SU-DHL-6 (cell line): Measurements from ENCODE around the gene KCND3.

ENCODE experiments used
- H2AFZ ChIP-seq: fragments of 200-600 bp; sonication (generic); 2 replicates; pipeline ENCODE4 v1.6.1; 2014; ENCODE audit warnings: low read depth, mild to moderate bottlenecking, moderate library complexity, mixed read lengths, antibody characterized with exemption, low read length; ENCODE audit not compliant: severe bottlenecking
- H3F3A ChIP-seq: fragments of 200-600 bp; shearing (Covaris generic); 2 replicates; pipeline ENCODE4 v1.6.0; 2016; ENCODE audit warnings: antibody characterized with exemption, mild to moderate bottlenecking; ENCODE audit not compliant: insufficient read depth
- H3K27ac ChIP-seq: fragments of 200-600 bp; sonication (generic); 2 replicates; pipeline ENCODE4 v1.5.1; 2016; ENCODE audit warnings: low read depth, mild to moderate bottlenecking, low read length, moderate library complexity, mixed read lengths
- H3K27me3 ChIP-seq: fragments of 200-600 bp; sonication (generic), shearing (Covaris generic); 2 replicates; pipeline ENCODE4 v1.6.0; 2014; ENCODE audit warnings: mild to moderate bottlenecking, low read length
- H3K36me3 ChIP-seq: fragments of 200-600 bp; sonication (generic); 2 replicates; pipeline ENCODE4 v1.6.1; 2014; ENCODE audit warnings: mild to moderate bottlenecking, low read length, mixed read lengths
- H3K4me2 ChIP-seq: fragments of 300-600, 200-600 bp; shearing (Covaris generic), sonication (generic); 2 replicates; pipeline ENCODE4 v1.6.0; 2014; ENCODE audit warnings: low read length, low read depth, mild to moderate bottlenecking; ENCODE audit not compliant: poor library complexity, severe bottlenecking
- H3K4me3 ChIP-seq: fragments of 200-600 bp; sonication (generic); 2 replicates; pipeline ENCODE4 v1.5.1; 2014; ENCODE audit warnings: antibody characterized with exemption, low read length, mild to moderate bottlenecking, mixed read lengths; ENCODE audit not compliant: insufficient read depth, poor library complexity, severe bottlenecking
- H3K79me2 ChIP-seq: fragments of 200-600 bp; sonication (generic); 2 replicates; pipeline ENCODE4 v1.6.1; 2014; ENCODE audit warnings: mild to moderate bottlenecking, low read length, moderate library complexity; ENCODE audit not compliant: insufficient read depth
- H3K9ac ChIP-seq: fragments of 200-600 bp; sonication (generic); 2 replicates; pipeline ENCODE4 v1.7.0; 2014; ENCODE audit warnings: mild to moderate bottlenecking, low read length
- H3K9me2 ChIP-seq: fragments of 200-600 bp; sonication (generic); replicated peaks from 2 replicates; pipeline ENCODE4 v1.6.1; 2014; ENCODE audit warnings: low read length; ENCODE audit not compliant: insufficient read depth
- H3K9me3 ChIP-seq: fragments of 200-600 bp; sonication (generic); 2 replicates; pipeline ENCODE4 v1.6.1; 2014; ENCODE audit warnings: low read length, mixed read lengths; ENCODE audit not compliant: insufficient read depth
- H4K20me1 ChIP-seq: fragments of 200-600 bp; sonication (generic); 2 replicates; pipeline ENCODE4 v1.6.1; 2014; ENCODE audit warnings: low read depth, mild to moderate bottlenecking, antibody characterized with exemption, low read length, moderate library complexity, mixed read lengths
- EZH2phosphoT487 ChIP-seq: fragments of 200-600 bp; sonication (generic), shearing (Covaris generic); conservative IDR thresholded peaks from 2 replicates; pipeline ENCODE4 v1.6.1; 2018; ENCODE audit warnings: mild to moderate bottlenecking, antibody characterized with exemption, low read length, moderate library complexity, mixed read lengths
- TF ChIP-seq, protein P1 (sequence below): fragments of 200-600 bp; sonication (generic); IDR thresholded peaks from one replicate; pipeline ENCODE4 v1.5.1; 2017; ENCODE audit warnings: antibody characterized with exemption, mild to moderate bottlenecking, low read length, moderate library complexity; ENCODE audit not compliant: insufficient read depth, poor library complexity, severe bottlenecking

The KCND3 gene

DNA sequence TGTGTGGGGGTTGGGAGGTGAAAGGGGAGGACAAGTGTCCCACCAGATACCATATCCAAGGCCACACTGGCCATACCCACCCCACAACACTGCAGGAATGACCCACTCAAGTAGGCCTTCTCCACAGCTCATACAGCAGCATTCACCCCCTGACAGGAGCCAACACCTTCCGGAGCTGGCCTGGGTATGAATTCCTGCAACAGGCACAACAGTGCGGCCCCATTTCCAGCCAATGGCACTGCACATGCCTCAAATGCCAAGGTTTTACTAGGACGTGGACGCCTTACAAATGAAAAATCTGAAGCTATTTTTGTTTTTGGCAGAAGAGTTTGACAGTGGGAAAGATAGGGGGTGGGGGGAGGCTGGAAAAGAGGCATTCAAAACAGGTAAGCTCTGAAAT lies 2.0 kb downstream of the KCND3 start:
- TF ChIP-seq, protein P1, sequence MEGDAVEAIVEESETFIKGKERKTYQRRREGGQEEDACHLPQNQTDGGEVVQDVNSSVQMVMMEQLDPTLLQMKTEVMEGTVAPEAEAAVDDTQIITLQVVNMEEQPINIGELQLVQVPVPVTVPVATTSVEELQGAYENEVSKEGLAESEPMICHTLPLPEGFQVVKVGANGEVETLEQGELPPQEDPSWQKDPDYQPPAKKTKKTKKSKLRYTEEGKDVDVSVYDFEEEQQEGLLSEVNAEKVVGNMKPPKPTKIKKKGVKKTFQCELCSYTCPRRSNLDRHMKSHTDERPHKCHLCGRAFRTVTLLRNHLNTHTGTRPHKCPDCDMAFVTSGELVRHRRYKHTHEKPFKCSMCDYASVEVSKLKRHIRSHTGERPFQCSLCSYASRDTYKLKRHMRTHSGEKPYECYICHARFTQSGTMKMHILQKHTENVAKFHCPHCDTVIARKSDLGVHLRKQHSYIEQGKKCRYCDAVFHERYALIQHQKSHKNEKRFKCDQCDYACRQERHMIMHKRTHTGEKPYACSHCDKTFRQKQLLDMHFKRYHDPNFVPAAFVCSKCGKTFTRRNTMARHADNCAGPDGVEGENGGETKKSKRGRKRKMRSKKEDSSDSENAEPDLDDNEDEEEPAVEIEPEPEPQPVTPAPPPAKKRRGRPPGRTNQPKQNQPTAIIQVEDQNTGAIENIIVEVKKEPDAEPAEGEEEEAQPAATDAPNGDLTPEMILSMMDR, result no peak
- no peak for TF ChIP-seq EZH2phosphoT487
- H4K20me1 ChIP-seq, result no peaks in the 10 kb centered on the region
- H3K4me3 ChIP-seq, result no peak overlapping the region
- no peaks in the 10 kb centered on the region for H3K79me2 ChIP-seq
- no peaks in the 10 kb centered on the region for H3K27me3 ChIP-seq
- no peaks in the 10 kb centered on the region for H3K36me3 ChIP-seq
- no peak overlapping the region for H3K4me2 ChIP-seq
- no peak overlapping the region for H2AFZ ChIP-seq
- no peaks in the 10 kb centered on the region for H3K9me2 ChIP-seq
- no peak overlapping the region for H3K9ac ChIP-seq
- no peaks in the 10 kb centered on the region for H3K9me3 ChIP-seq
- no peaks in the 10 kb centered on the region for H3F3A ChIP-seq
- no peak overlapping the region for H3K27ac ChIP-seq

GRCh38 chr1:111983500-111983899 lies 6.0 kb downstream of the KCND3 start:
- H3K4me2 ChIP-seq, result no peak overlapping the region

DNA sequence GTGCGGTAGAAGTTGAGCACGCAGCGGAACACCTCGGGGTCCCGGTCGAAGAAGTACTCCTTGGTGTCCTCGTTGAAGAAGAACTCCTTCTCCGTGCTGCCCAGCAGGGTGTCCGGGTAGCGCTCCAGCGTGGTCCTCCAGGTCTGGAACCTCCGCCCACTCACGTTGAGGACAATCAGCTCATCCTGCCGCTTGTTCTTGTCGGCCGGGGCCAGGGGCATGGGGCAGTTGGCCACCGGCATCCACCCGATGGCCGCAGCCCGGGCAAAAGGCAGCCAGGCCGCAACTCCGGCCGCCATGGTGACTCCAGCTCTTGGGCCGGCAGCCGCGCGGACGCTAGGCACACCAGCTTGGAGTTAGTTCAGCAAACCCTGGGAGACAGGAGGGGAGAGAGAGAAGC lies 7.0 kb downstream of the KCND3 start:
- Histone ChIP-seq H3K9ac (no peak overlapping the region), H3K27ac (no peak overlapping the region), H3K4me2 (no peak overlapping the region), H3K9me3 (no peaks in the 10 kb centered on the region), H3K27me3 (no peaks in the 10 kb centered on the region), H4K20me1 (no peaks in the 10 kb centered on the region), H3K36me3 (no peaks in the 10 kb centered on the region), H3K4me3 (no peak overlapping the region), H2AFZ (no peak overlapping the region), H3K9me2 (no peaks in the 10 kb centered on the region), H3F3A (no peaks in the 10 kb centered on the region), H3K79me2 (no peaks in the 10 kb centered on the region)
- no peak for TF ChIP-seq EZH2phosphoT487
- TF ChIP-seq, protein P1, result no peak

More at GRCh38 chr1:111983500-111983899, 6.0 kb downstream of the KCND3 start:
- H3K4me3 ChIP-seq, result no peak overlapping the region
- H4K20me1 ChIP-seq, result no peaks in the 10 kb centered on the region
- no peaks in the 10 kb centered on the region for H3K9me3 ChIP-seq
- TF ChIP-seq, protein P1, result no peak
- TF ChIP-seq EZH2phosphoT487, result no peak
- no peaks in the 10 kb centered on the region for H3K9me2 ChIP-seq
- no peaks in the 10 kb centered on the region for H3K27me3 ChIP-seq
- H3K27ac ChIP-seq, result no peak overlapping the region
- H3F3A ChIP-seq, result no peaks in the 10 kb centered on the region
- H2AFZ ChIP-seq, result no peak overlapping the region
- no peak overlapping the region for H3K9ac ChIP-seq
- no peaks in the 10 kb centered on the region for H3K36me3 ChIP-seq
- no peaks in the 10 kb centered on the region for H3K79me2 ChIP-seq

DNA sequence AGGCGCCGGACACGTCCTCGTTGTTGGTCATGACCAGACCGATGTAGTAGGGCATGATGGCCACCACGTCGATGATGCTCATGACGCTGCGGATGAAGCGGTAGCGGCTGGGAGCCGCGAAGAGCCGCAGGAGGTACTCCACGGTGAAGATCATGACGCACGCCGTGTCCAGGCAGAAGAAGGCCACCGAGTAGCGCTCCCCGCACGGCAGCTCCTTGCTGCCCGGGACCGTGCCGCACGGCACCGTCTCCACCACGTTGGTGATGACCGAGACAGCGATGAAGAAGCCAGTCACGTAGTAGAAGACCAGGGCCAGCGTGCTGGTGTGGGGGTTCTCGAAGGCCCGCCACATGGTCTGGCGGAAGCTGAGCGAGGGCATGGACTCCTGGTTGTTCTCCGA lies 7.6 kb downstream of the KCND3 start:
- H3K9ac ChIP-seq, result no peak overlapping the region
- H3K4me3 ChIP-seq, result no peak overlapping the region
- H3K27me3 ChIP-seq, result no peaks in the 10 kb centered on the region
- H3K27ac ChIP-seq, result no peak overlapping the region
- no peaks in the 10 kb centered on the region for H3F3A ChIP-seq
- no peaks in the 10 kb centered on the region for H3K9me3 ChIP-seq
- no peaks in the 10 kb centered on the region for H3K36me3 ChIP-seq
- no peak for TF ChIP-seq EZH2phosphoT487
- TF ChIP-seq, protein P1, result no peak
- H3K79me2 ChIP-seq, result no peaks in the 10 kb centered on the region
- H3K4me2 ChIP-seq, result no peak overlapping the region
- no peaks in the 10 kb centered on the region for H3K9me2 ChIP-seq
- H4K20me1 ChIP-seq, result no peaks in the 10 kb centered on the region
- no peak overlapping the region for H2AFZ ChIP-seq
